WTC11 (cell line): ENCODE data around the gene PGP. TPM values are rescaled to one million over a fixed set of nuclear protein-coding genes. Genes with fewer than 3 reads are reported as not detected.

Experiments
- ATAC-seq: fragments of 200-7000 bp; cut with Tn5 transposase; 2 replicates; pipeline ENCODE4 v1.10.0; 2021; ENCODE audit warnings: mild to moderate bottlenecking, moderate library complexity
- CTCF ChIA-PET: fragments of 300-600 bp; sonication (Branson Sonifier 250); formaldehyde crosslinking; loops from one replicate; lab custom pipeline; 2021; ENCODE audit warnings: antibody characterized with exemption; lab: Charles Lee
- POLR2A ChIA-PET: fragments of 350-600 bp; sonication (Branson Sonifier 250); formaldehyde crosslinking; loops from one replicate; lab custom pipeline; 2021; ENCODE audit warnings: antibody characterized with exemption; lab: Charles Lee
- DNase-seq: peaks from one replicate; pipeline ENCODE4 v3.0.0; 2021; ENCODE audit warnings: low spot score
- H3K27ac Mint-ChIP-seq: 2 replicates; pipeline ENCODE4 v1.8.0; 2021; ENCODE audit warnings: mixed read lengths
- H3K27me3 Mint-ChIP-seq: 2 replicates; pipeline ENCODE4 v1.8.0; 2021; ENCODE audit warnings: low read depth, mild to moderate bottlenecking, moderate library complexity, mixed read lengths
- H3K36me3 Mint-ChIP-seq: 2 replicates; pipeline ENCODE4 v1.8.0; 2021; ENCODE audit warnings: mixed read lengths
- H3K4me1 Mint-ChIP-seq: 2 replicates; pipeline ENCODE4 v1.8.0; 2022; ENCODE audit warnings: mixed read lengths
- H3K4me3 Mint-ChIP-seq: 2 replicates; pipeline ENCODE4 v1.8.0; 2021; ENCODE audit warnings: mild to moderate bottlenecking, moderate library complexity, mixed read lengths
- H3K9me3 Mint-ChIP-seq: 2 replicates; pipeline ENCODE4 v1.8.0; 2021; ENCODE audit warnings: mixed read lengths
- E2F1 ChIP-seq: sonication (generic); formaldehyde crosslinking; IDR thresholded peaks from 2 replicates; pipeline ENCODE4 v1.8.0; 2022; ENCODE audit warnings: mild to moderate bottlenecking, missing genetic modification reagents
- IRF2 ChIP-seq: sonication (generic); formaldehyde crosslinking; IDR thresholded peaks from 2 replicates; pipeline ENCODE4 v1.8.0; 2022; ENCODE audit warnings: low read depth, missing genetic modification reagents, borderline replicate concordance
- JAZF1 ChIP-seq: fragments of 250-450 bp; sonication (Bioruptor Pico); IDR thresholded peaks from 2 replicates; pipeline ENCODE4 v1.9.0; 2021; ENCODE audit warnings: moderate library complexity, mild to moderate bottlenecking, inconsistent platforms
- NFE2L1 ChIP-seq: sonication (generic); formaldehyde crosslinking; IDR thresholded peaks from 2 replicates; pipeline ENCODE4 v1.8.1; 2023; ENCODE audit warnings: missing genetic modification reagents
- NR2C2 ChIP-seq: sonication (generic); formaldehyde crosslinking; IDR thresholded peaks from 2 replicates; pipeline ENCODE4 v1.8.0; 2022; ENCODE audit warnings: mild to moderate bottlenecking, missing genetic modification reagents
- NR3C1 ChIP-seq: sonication (generic); formaldehyde crosslinking; conservative IDR thresholded peaks from 2 replicates; pipeline ENCODE4 v1.8.1; 2023; ENCODE audit warnings: low read depth, mild to moderate bottlenecking, missing genetic modification reagents
- ZNF138 ChIP-seq: sonication (generic); formaldehyde crosslinking; conservative IDR thresholded peaks from 2 replicates; pipeline ENCODE4 v1.8.1; 2022; ENCODE audit warnings: mild to moderate bottlenecking, moderate library complexity, missing genetic modification reagents
- ZNF317 ChIP-seq: sonication (generic); formaldehyde crosslinking; IDR thresholded peaks from 2 replicates; pipeline ENCODE4 v1.8.1; 2023; ENCODE audit warnings: low read depth, mild to moderate bottlenecking, moderate library complexity, missing genetic modification reagents, borderline replicate concordance
- ZNF671 ChIP-seq: fragments of 250-450 bp; sonication (Bioruptor Pico); IDR thresholded peaks from 2 replicates; pipeline ENCODE4 v1.8.0; 2021; ENCODE audit warnings: mild to moderate bottlenecking
- total RNA-seq: library from RNA; stranded (reverse); gene quantifications from 3 replicates; pipeline ENCODE4 v1.2.3, GENCODE V29; 2021
- TF ChIP-seq, protein P1 (sequence below): sonication (generic); formaldehyde crosslinking; conservative IDR thresholded peaks from 2 replicates; pipeline ENCODE4 v1.8.1; 2023; ENCODE audit warnings: mild to moderate bottlenecking, low read depth, missing genetic modification reagents, moderate library complexity
- TF ChIP-seq, protein P2 (sequence below): sonication (generic); formaldehyde crosslinking; IDR thresholded peaks from 2 replicates; pipeline ENCODE4 v1.8.0; 2023; ENCODE audit warnings: mild to moderate bottlenecking, missing genetic modification reagents
- TF ChIP-seq, protein P3 (sequence below): sonication (generic); formaldehyde crosslinking; IDR thresholded peaks from 2 replicates; pipeline ENCODE4 v1.8.1; 2022; ENCODE audit warnings: missing genetic modification reagents, borderline replicate concordance
- TF ChIP-seq, protein P4 (sequence below): sonication (generic); formaldehyde crosslinking; IDR thresholded peaks from 2 replicates; pipeline ENCODE4 v1.8.0; 2022; ENCODE audit warnings: mild to moderate bottlenecking, missing genetic modification reagents

The PGP gene
- total RNA-seq, 1 experiment from 2014 or later, result 39.5 TPM

GRCh38 chr16:2178321-2179106 is 36.1 kb downstream of the PGP start (continued):
- TF ChIP-seq, protein P1, sequence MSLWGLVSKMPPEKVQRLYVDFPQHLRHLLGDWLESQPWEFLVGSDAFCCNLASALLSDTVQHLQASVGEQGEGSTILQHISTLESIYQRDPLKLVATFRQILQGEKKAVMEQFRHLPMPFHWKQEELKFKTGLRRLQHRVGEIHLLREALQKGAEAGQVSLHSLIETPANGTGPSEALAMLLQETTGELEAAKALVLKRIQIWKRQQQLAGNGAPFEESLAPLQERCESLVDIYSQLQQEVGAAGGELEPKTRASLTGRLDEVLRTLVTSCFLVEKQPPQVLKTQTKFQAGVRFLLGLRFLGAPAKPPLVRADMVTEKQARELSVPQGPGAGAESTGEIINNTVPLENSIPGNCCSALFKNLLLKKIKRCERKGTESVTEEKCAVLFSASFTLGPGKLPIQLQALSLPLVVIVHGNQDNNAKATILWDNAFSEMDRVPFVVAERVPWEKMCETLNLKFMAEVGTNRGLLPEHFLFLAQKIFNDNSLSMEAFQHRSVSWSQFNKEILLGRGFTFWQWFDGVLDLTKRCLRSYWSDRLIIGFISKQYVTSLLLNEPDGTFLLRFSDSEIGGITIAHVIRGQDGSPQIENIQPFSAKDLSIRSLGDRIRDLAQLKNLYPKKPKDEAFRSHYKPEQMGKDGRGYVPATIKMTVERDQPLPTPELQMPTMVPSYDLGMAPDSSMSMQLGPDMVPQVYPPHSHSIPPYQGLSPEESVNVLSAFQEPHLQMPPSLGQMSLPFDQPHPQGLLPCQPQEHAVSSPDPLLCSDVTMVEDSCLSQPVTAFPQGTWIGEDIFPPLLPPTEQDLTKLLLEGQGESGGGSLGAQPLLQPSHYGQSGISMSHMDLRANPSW, result no peak
- TF ChIP-seq, protein P2, sequence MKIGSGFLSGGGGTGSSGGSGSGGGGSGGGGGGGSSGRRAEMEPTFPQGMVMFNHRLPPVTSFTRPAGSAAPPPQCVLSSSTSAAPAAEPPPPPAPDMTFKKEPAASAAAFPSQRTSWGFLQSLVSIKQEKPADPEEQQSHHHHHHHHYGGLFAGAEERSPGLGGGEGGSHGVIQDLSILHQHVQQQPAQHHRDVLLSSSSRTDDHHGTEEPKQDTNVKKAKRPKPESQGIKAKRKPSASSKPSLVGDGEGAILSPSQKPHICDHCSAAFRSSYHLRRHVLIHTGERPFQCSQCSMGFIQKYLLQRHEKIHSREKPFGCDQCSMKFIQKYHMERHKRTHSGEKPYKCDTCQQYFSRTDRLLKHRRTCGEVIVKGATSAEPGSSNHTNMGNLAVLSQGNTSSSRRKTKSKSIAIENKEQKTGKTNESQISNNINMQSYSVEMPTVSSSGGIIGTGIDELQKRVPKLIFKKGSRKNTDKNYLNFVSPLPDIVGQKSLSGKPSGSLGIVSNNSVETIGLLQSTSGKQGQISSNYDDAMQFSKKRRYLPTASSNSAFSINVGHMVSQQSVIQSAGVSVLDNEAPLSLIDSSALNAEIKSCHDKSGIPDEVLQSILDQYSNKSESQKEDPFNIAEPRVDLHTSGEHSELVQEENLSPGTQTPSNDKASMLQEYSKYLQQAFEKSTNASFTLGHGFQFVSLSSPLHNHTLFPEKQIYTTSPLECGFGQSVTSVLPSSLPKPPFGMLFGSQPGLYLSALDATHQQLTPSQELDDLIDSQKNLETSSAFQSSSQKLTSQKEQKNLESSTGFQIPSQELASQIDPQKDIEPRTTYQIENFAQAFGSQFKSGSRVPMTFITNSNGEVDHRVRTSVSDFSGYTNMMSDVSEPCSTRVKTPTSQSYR, result no peak

- POLR2A ChIA-PET, result no interaction called here
Observed at GRCh38 chr16:2177561-2177960, 37.1 kb downstream of the PGP start.

DNA sequence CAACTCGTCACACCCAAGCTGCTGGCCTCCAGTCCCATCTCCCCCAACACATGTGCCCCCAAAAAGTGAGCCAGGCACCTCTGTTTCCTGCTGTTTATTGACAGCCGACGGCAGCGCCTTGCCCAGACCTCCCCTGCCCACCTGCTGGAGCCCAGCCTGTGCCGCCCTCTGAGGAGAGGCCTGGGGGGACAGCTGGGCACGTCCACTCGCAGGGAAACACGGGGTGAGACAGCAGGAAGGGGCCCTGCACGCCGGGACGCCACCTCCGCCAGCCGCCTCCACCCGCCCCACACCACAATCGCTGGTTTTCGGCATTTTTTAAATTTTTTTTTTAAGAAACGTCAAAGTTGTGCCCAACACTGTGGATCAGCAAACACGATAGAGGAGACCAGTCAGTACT is 37.5 kb downstream of the PGP start:
- Mint-ChIP-seq H3K36me3 (peaks cover 16% of the 10 kb centered on the region), H3K27ac (no peak overlapping the region), H3K27me3 (no peaks in the 10 kb centered on the region), H3K4me1 (0 out of 2 replicates have a peak, but pooled peaks cover 3% of the 10 kb centered on the region), H3K9me3 (no peaks in the 10 kb centered on the region), H3K4me3 (no peak overlapping the region)
- CTCF ChIA-PET, result no interaction called here
- no peak for DNase-seq
- POLR2A ChIA-PET, result no interaction called here
- no peak for ATAC-seq
- no peak for TF ChIP-seq NR2C2 (CRISPR knock-in tag)
- no peak for TF ChIP-seq NFE2L1
- TF ChIP-seq, protein P3, sequence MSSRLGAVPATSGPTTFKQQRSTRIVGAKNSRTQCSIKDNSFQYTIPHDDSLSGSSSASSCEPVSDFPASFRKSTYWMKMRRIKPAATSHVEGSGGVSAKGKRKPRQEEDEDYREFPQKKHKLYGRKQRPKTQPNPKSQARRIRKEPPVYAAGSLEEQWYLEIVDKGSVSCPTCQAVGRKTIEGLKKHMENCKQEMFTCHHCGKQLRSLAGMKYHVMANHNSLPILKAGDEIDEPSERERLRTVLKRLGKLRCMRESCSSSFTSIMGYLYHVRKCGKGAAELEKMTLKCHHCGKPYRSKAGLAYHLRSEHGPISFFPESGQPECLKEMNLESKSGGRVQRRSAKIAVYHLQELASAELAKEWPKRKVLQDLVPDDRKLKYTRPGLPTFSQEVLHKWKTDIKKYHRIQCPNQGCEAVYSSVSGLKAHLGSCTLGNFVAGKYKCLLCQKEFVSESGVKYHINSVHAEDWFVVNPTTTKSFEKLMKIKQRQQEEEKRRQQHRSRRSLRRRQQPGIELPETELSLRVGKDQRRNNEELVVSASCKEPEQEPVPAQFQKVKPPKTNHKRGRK (CRISPR knock-in tag), result no peak
- TF ChIP-seq E2F1, result no peak
- TF ChIP-seq IRF2, result no peak
- TF ChIP-seq ZNF138 (CRISPR knock-in tag), result no peak
- TF ChIP-seq JAZF1, result no peak
- no peak for TF ChIP-seq NR3C1 (CRISPR knock-in tag)
- no peak for TF ChIP-seq ZNF317 (CRISPR knock-in tag)

More at GRCh38 chr16:2177561-2177960, 37.1 kb downstream of the PGP start:
- 0 out of 2 replicates have a peak, but pooled peaks cover 3% of the 10 kb centered on the region for H3K4me1 Mint-ChIP-seq
- peaks cover 16% of the 10 kb centered on the region for H3K36me3 Mint-ChIP-seq
- H3K4me3 Mint-ChIP-seq, result no peak overlapping the region
- TF ChIP-seq ZNF671 (CRISPR knock-in tag), result 0 out of 2 replicates have a peak, but pooled peaks have one; percentile 10
- TF ChIP-seq, protein P4, sequence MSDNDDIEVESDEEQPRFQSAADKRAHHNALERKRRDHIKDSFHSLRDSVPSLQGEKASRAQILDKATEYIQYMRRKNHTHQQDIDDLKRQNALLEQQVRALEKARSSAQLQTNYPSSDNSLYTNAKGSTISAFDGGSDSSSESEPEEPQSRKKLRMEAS (CRISPR knock-in tag), result no peak
- ATAC-seq, result no peak
- H3K27ac Mint-ChIP-seq, result no peak overlapping the region
- H3K27me3 Mint-ChIP-seq, result no peaks in the 10 kb centered on the region
- H3K9me3 Mint-ChIP-seq, result no peaks in the 10 kb centered on the region
- DNase-seq, result no peak
- CTCF ChIA-PET, result interaction anchor here (0.8 kb wide), 1 partner anchor 17 kb away, joined by 3 read pairs; no protein-coding TSS in a partner anchor
